LNCaP clone FGC (cell line): ENCODE data around the gene LHPP.

Source experiments
- DNase-seq: peaks from one replicate; pipeline ENCODE4 v3.0.0-alpha.2; 2011; ENCODE audit warnings: low read depth
- H3K4me3 ChIP-seq: 2 replicates; pipeline ENCODE4 v1.5.1; 2011; ENCODE audit warnings: mild to moderate bottlenecking, low read depth, low read length, control low read depth
- TF ChIP-seq, protein P1 (sequence below): IDR thresholded peaks from 2 replicates; pipeline ENCODE4 v1.5.1; 2012; ENCODE audit warnings: mild to moderate bottlenecking; ENCODE audit not compliant: control insufficient read depth, insufficient read depth; ENCODE audit errors: extremely low read depth

LHPP gene

DNA sequence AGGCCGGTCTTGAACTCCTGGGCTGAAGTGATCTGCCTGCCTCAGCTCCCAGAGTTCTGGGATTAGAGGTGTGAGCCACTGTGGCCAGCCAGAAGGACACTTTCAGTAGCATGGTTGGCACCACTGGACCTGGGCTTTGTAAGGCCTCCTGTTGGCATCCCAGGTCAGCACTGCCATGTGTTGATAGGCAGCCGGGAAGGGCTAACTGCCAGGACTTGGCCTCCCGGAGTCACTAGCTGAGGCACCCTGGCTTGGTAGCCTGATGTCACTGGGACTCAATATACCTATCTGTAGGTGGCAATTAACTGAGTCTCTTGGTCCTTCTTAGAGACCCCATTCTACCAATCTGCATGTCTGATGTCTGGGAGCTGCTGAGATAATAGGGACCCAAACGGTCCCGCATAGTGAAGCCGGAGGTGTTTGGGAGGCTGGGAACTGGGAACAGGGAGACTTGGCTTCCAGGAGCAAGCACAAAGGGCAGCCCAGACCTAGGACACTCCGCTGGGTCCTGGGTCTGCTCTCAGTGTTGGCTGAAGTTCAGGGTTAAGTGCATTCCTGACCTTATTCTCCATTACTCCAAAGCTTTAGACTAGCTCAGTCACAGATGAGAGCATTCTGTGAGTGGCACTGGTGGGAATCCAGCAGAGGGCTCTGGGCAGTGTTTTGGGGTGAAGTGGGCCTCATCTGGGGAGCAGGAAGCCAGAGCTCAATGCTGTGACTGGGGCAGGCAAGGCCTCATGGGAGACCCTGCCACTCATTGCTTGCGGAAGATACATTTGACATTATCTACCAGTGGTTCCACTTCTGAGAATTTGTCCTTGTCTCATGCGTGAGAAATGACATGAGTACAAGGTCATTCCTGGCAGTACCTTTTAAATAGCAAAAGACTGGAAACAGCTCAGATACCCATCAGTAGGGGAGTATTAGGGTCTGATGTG, 2.7 kb downstream of the LHPP start:
- no peak overlapping the region for H3K4me3 ChIP-seq
- DNase-seq: no peak
- TF ChIP-seq, protein P1, sequence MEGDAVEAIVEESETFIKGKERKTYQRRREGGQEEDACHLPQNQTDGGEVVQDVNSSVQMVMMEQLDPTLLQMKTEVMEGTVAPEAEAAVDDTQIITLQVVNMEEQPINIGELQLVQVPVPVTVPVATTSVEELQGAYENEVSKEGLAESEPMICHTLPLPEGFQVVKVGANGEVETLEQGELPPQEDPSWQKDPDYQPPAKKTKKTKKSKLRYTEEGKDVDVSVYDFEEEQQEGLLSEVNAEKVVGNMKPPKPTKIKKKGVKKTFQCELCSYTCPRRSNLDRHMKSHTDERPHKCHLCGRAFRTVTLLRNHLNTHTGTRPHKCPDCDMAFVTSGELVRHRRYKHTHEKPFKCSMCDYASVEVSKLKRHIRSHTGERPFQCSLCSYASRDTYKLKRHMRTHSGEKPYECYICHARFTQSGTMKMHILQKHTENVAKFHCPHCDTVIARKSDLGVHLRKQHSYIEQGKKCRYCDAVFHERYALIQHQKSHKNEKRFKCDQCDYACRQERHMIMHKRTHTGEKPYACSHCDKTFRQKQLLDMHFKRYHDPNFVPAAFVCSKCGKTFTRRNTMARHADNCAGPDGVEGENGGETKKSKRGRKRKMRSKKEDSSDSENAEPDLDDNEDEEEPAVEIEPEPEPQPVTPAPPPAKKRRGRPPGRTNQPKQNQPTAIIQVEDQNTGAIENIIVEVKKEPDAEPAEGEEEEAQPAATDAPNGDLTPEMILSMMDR: no peak

DNA sequence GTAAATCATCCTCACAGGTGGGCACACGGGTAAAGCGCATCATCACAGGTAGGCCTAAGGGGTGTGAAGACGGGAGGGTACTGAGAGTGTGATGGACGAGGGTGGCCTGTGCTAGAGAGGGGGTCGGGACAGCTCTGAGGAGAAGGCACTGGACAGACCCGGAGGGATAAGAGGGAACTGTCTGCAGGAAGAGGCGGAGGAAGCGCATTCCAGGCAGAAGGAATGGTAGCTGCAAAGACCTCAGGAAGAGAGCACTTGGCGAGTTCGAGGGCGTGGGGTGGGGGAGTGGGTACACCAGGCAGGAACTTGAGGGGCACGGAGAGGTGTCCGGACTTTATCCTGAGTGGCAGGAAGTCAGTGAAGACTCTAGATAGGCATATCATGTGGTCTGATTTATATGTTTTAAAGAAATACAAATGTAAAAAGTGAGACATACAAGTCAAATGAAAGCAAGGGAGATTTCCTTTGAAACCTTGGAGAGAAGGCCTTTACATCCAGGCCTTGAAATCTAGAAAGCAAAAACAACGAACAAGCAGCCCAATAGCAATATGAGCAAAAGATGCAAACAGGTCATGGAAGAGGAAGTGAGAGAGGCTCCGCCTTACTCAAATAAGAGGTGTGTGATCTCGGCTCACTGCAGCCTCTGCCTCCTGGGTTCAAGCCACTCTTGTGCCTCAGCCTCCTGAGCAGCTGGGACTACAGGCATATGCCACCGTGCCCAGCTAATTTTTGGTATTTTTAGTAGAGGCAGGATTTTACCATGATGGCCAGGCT, 3.6 kb downstream of the LHPP start:
- TF ChIP-seq, protein P1: no peak
- no peak for DNase-seq
- no peak overlapping the region for H3K4me3 ChIP-seq

- no peak overlapping the region for H3K4me3 ChIP-seq
- TF ChIP-seq, protein P1: no peak
- DNase-seq: no peak
Measured at GRCh38 chr10:124465777-124466488, 4.3 kb downstream of the LHPP start.

- TF ChIP-seq, protein P1: no peak
- DNase-seq: no peak
- H3K4me3 ChIP-seq: no peak overlapping the region
Measured at GRCh38 chr10:124467165-124467564, 5.5 kb downstream of the LHPP start.

GRCh38 chr10:124468624-124469023, 7.0 kb downstream of the LHPP start:
- no peak overlapping the region for H3K4me3 ChIP-seq
- no peak for DNase-seq
- TF ChIP-seq, protein P1: no peak

DNA sequence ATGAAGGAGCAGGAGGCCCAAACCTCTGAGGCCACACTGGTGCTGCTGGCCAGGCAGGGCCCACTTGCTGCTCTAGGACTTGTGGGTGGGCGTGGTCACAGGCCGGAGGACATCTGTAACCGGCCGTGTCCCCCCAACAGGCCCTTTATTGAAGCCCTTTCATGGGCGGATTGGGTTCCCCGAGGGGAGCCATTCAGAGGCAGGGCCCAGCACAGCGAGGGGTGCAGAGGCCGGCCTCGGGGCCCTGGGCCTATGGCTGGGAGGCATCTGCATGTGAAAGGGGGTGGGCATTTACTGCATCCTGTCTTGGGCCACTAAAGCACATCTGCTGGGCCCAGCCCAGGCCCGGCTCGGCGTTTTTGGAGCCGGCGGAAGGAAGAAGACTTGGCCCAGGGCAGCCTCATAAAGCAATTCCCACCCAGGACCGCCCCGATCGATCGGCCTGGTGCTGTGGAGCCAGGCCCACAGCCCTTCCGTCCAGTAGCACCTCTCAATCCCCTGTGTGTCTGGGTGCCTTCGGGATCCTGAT, 8.4 kb downstream of the LHPP start:
- TF ChIP-seq, protein P1: no peak
- DNase-seq: no peak
- H3K4me3 ChIP-seq: no peak overlapping the region
